ENCODE results near the gene ZNRF2. TPM values are rescaled to one million over a fixed set of nuclear protein-coding genes. Genes with fewer than 3 reads are reported as not detected.

The ZNRF2 gene
- total RNA-seq, 1 experiment from 2014 or later = 9.8 TPM

DNA sequence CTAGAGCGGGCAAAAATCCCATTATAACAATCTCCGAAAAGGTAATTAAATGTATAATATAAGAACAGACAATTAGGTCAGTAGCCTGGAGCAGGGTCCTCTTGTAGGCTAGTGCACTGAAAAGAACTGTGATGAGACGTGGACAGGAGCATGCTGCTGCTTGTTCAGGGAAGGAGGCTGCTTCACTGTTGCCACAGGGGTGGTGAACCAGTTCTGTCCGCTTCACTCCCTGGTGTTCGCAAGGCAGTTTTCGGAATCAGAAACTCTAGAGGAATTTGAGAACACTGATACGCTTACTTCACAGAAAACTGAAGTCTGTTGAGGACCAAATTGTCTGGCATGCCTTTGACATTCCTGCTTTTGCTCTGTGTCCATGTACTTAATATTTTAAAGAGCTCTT, 17.4 kb downstream of the ZNRF2 start:
- Mint-ChIP-seq H3K27ac (ENCODE audit: low read depth, unreplicated experiment) (peak overlapping the region; percentile 27), H3K36me3 (ENCODE audit: insufficient read depth, unreplicated experiment) (no peaks in the 10 kb centered on the region), H3K9me3 (ENCODE audit: unreplicated experiment) (no peaks in the 10 kb centered on the region), H3K4me1 (ENCODE audit: insufficient read depth, unreplicated experiment) (peaks cover 29% of the 10 kb centered on the region), H3K27me3 (ENCODE audit: insufficient read depth, unreplicated experiment) (no peaks in the 10 kb centered on the region), H3K4me3 (ENCODE audit: unreplicated experiment) (peak overlapping the region; percentile 31)
- DNase-seq (ENCODE audit: unreplicated experiment) = peak; percentile 84
- intact Hi-C loops (cut with micrococcal nuclease) = no loop called here
- TF ChIP-seq, protein P1, sequence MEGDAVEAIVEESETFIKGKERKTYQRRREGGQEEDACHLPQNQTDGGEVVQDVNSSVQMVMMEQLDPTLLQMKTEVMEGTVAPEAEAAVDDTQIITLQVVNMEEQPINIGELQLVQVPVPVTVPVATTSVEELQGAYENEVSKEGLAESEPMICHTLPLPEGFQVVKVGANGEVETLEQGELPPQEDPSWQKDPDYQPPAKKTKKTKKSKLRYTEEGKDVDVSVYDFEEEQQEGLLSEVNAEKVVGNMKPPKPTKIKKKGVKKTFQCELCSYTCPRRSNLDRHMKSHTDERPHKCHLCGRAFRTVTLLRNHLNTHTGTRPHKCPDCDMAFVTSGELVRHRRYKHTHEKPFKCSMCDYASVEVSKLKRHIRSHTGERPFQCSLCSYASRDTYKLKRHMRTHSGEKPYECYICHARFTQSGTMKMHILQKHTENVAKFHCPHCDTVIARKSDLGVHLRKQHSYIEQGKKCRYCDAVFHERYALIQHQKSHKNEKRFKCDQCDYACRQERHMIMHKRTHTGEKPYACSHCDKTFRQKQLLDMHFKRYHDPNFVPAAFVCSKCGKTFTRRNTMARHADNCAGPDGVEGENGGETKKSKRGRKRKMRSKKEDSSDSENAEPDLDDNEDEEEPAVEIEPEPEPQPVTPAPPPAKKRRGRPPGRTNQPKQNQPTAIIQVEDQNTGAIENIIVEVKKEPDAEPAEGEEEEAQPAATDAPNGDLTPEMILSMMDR (IDR thresholded peaks at IDR 0.05; ENCODE audit: unreplicated experiment) = no peak
- CTCF ChIA-PET = interaction anchor here (0.7 to 1.9 kb wide), 7 partner anchors 11 to 263 kb away, joined by 3 to 7 read pairs (median 4); no protein-coding TSS in a partner anchor
- POLR2A ChIA-PET = interaction anchor here (0.6 to 4.3 kb wide), 21 partner anchors 9 to 177 kb away, joined by 3 to 41 read pairs (median 6); partner anchors contain the start of genes NOD1 and ZNRF2
- BruUV-seq (replicated peaks) = no TSS peak

DNA sequence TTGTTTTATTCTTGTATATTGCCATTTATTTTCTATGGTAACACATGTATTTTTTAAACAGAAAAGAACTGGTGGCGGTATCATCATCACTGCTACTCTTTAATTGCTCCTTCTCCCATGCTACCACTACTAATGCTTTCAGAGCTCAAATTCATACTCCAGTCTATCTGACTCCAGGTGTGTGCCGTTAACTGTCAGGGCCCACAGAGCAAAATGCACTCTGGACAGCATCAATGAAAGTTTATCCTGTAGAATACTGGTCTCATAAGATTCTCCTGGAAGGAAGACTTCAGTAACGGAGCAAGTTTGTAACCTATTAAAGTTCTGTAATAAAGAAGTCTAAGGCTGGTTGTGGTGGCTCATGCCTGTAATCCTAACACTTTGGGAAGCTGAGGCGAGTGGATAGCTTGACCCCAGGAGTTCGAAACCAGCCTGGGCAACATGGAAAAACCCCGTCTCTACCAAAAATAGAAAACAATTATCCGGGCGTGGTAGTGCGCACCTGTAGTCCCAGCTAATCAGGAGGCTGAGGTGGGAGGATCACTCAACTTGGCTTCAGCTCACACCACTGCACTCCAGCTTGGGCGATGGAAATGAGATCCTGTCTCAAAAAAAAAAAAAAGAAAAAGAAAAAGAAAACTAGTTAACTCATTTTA, 18.4 kb downstream of the ZNRF2 start:
- Mint-ChIP-seq H3K36me3 (ENCODE audit: insufficient read depth, unreplicated experiment) (no peaks in the 10 kb centered on the region), H3K4me1 (ENCODE audit: insufficient read depth, unreplicated experiment) (peaks cover 22% of the 10 kb centered on the region), H3K27me3 (ENCODE audit: insufficient read depth, unreplicated experiment) (no peaks in the 10 kb centered on the region), H3K9me3 (ENCODE audit: unreplicated experiment) (no peaks in the 10 kb centered on the region), H3K27ac (ENCODE audit: low read depth, unreplicated experiment) (no peak overlapping the region), H3K4me3 (ENCODE audit: unreplicated experiment) (no peak overlapping the region)
- ChIA-PET CTCF (interaction anchor here (0.5 to 1.9 kb wide), 4 partner anchors 12 to 274 kb away, joined by 3 to 7 read pairs (median 4); no protein-coding TSS in a partner anchor), POLR2A (interaction anchor here (1.0 to 10.8 kb wide), 15 partner anchors 10 to 176 kb away, joined by 3 to 65 read pairs (median 13); partner anchors contain the start of gene NOD1)
- DNase-seq (ENCODE audit: unreplicated experiment) = no peak
- BruUV-seq (replicated peaks) = no TSS peak
- intact Hi-C loops (cut with micrococcal nuclease) = no loop called here
- TF ChIP-seq, protein P1 (IDR thresholded peaks at IDR 0.05; ENCODE audit: unreplicated experiment) = no peak

DNA sequence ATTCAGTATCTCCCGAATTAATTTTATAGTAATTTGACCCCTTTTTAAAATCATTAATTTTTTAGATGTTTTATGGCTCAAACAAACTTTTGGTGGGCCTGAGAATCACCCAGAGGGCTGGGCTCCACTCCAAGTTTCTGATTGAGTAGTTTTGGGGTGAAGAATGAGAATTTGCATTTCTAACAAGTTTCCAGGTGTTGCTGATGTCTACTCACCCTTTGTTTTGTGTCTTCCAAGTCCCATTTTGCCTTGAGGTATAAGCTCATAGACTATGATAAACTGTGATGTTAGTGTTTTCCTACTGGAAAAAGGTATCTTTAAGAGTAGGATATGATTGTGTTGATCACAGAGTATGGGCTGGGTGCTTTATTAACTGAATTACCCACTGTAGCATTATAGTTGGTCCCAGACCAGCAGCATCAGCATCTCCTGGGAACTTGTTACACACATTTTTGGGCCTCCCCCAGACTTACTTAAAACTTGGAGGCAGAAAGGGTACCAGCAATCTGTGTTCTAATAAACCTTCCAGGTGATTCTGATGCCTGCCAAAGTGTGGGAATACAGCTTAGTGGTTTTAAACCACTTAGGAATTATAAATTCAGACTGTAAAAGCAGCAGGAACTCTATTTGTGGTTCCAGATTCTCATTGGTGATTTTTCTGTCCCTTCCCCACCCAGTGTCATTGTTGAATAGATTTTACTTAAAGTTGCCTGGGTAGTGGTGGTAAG, 19.1 kb downstream of the ZNRF2 start:
- Mint-ChIP-seq H3K27me3 (ENCODE audit: insufficient read depth, unreplicated experiment) (no peaks in the 10 kb centered on the region), H3K4me1 (ENCODE audit: insufficient read depth, unreplicated experiment) (peaks cover 22% of the 10 kb centered on the region), H3K4me3 (ENCODE audit: unreplicated experiment) (no peak overlapping the region), H3K9me3 (ENCODE audit: unreplicated experiment) (no peaks in the 10 kb centered on the region), H3K36me3 (ENCODE audit: insufficient read depth, unreplicated experiment) (no peaks in the 10 kb centered on the region), H3K27ac (ENCODE audit: low read depth, unreplicated experiment) (no peak overlapping the region)
- POLR2A ChIA-PET = interaction anchor here (0.7 to 10.8 kb wide), 14 partner anchors 9 to 104 kb away, joined by 3 to 65 read pairs (median 4); no protein-coding TSS in a partner anchor
- intact Hi-C loops (cut with micrococcal nuclease) = no loop called here
- TF ChIP-seq, protein P1 (IDR thresholded peaks at IDR 0.05; ENCODE audit: unreplicated experiment) = no peak
- no TSS peak for BruUV-seq (replicated peaks)
- no peak for DNase-seq (ENCODE audit: unreplicated experiment)
- CTCF ChIA-PET = interaction anchor here (0.6 to 1.0 kb wide), 2 partner anchors 10 to 274 kb away, joined by 4 read pairs; no protein-coding TSS in a partner anchor
